ENCODE results near the gene KLHL29.

The KLHL29 gene

DNA sequence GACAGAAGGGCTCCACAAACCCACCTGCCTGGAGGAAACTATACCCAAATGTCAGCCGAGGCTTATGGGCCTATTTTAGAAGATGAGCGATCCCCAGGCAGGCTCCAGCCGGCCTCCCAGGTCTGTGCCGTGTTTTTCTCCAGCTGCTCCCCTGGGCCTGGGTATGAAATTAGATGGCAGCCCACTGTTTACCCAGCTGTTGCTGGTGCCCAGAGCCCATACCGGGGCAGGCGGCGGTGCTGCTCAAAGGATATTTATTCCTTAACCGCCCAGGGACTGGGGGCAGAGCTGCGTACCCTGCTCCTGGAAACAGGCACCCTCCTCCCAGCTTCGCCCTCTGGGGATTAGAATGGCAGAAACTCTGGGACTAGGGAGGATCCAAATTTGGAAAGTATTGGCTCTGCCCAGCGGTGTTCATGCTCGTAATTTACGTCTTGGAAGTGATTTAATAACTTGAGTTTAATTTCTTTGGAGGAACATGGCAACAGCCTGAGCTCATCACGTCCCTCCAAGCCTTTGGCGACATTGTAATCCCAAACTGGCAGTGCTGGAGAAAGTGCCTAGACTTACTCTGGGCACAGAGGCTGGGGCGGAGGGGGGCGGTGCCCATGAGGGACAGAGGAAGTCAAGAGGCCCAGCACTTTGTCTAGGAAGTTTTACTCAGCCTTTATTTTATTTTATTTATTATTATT, 199.2 kb downstream of the KLHL29 start:
- DNase-seq = no peak

DNA sequence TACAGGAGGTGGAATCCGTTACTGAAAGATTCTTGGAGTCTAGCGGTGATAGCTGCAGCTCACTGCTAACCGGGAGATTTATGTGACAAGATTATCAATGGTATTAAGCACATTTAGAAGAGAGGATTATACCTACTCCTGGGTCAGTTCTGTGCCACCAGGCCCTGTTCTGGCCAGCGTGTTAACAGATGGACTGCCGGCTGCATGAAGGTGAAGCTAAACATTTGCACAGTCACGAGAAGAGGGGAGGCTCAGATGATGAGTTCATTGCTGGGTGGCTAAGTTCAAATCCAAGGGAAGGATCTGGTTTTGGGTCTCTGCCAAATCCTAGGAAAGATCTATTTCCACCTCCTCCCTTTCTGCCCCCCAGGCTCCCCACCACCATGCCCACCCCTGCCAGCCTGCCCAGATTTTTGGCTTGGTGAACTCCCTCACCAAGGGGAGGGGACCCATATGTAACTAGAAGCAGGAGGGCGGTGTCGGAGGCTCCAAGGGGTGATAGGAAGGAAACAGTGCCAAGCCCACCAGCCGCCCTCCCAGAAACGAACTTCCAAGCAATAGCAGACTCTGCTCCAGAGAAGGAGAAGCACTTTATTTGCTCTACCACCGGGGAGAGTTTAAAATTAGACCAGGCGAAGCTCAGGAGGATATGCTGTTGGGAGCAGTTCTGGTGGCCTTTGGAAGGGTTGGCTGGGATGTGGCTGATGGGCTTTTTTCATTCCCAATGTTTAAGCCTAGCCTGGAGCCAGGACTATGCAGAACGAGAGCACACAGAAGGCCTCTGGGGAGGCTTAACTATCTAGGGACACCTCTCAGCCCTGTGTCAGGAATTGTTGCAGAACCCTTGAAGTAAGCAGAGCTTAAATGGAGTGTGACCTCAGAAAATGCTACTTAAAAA, 200.5 kb downstream of the KLHL29 start:
- no peak for DNase-seq

DNA sequence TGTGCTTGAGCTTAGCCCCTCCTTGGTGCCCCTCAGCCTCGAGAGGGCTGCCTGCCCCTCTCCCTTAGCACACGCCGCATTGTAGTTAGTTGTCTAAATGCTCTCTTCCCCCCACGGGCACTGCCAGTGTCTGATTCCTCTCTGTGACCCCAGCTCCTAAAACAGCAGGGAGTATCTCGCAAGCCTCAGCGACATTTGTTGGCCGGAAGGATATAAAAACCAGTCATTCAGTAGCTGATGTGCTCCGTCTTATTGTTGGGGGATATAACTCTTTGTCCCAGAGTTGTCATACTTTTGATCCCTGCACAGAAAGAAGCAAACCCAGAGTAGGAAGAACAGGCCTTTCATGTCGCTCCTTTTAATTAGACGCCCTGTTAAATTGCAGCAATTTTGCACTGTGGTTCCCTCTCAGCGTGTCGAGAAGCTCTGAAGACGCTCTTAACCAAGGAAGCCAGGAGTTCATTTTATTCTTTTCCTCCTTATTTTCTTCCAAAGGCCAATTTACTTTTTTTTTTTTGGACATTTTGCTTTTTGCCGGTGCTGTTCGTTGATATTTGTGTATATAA, 201.8 kb downstream of the KLHL29 start:
- DNase-seq = no peak

DNA sequence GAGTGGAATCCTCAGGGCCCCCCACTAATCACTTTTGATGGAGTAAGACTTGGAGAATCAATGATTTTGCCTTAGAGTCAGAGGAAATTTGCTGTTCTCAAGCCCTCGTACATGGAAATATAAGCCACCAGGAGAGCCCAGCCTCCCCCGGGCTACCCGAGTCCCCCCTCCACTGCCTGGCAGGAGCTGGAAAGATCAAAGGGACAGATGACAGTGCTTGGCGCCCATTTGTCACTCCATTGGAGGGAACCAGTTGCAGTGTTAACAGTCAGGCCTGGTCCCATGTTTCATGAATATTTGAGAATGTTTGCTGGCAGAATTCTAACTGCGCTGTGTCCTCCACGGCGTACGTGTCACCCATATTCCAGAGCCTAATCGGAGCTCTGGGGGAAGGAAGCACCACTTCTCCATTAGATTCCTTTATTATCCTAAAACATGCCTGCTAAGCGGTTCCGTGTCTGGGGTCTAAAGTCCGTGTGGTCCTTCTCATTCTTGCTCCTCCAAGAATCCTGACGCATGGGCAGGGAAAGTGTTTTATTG, 202.4 kb downstream of the KLHL29 start:
- no peak for DNase-seq

DNA sequence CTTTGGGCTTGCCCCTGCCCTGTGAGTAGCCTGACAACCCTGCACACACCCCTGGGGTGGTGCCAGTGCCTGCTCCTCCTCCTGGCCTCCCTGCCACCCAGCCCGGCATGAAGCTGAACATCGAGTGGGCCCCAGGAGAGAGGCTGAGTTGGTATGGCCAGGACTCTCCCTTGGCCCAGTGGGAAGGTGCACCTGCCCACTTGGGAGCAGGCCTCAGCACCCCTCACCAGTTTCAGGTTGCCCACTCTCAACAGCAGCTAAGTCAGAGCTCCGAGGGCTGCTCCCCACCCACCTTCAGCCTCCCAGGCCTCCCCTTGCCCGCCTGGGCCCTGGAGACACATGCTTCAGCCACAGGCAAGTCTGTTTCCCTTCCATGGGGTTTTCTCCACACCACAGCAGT, 203.1 kb downstream of the KLHL29 start:
- DNase-seq = no peak

DNA sequence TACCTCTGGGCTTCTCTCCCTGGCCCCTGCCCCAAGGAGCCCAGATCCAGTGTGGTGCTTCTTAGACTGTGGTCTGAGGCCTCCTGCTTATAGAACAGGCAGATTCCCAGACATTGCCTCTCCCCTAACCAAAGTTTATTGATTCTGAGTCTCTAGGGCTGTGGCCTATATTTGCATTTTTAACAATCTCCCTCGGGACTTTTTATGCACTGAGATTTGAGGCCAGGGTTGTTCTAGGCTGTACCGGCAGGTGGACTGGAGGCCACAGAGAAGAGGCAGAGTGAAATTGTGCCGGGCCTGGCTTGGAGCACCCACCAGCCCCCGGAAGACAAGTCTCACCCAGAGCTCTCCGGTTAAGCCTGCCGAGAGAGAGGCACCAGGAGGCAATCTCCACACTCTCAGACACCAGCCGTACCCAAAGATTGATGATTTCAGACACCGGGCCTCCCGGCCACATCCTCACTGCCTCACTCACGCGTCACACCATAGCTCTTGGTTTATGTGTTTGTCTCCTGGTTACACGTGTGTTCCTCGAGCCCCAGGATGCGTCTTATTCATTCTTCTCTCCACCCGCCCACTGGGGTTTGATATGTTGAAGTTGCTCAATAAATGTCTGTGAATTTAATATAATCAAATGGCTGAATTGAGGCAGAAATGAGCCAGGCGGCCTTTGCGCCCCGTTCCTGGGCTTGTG, 203.7 kb downstream of the KLHL29 start:
- DNase-seq = no peak

DNA sequence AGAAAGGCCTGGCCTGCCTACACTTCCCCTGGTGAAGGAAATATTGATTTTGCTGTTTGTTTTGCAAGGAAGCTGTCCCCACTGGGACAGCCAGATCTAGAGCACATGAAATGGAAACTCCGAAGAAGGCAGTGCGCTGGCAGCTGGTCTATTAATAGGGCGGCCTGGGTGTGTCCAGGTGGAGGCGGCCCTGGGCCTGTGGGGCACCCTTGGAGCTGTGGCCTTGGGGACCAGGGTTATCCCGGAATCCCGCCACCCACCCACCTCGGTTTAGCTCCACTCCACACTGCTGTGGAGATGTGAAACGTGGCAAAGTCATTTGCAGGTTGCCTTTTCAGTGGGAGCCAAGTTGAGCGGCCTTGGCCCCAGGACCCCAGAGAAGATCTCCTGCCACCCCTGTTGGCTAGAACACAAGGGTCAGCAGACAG, 204.3 kb downstream of the KLHL29 start:
- no peak for DNase-seq

DNA sequence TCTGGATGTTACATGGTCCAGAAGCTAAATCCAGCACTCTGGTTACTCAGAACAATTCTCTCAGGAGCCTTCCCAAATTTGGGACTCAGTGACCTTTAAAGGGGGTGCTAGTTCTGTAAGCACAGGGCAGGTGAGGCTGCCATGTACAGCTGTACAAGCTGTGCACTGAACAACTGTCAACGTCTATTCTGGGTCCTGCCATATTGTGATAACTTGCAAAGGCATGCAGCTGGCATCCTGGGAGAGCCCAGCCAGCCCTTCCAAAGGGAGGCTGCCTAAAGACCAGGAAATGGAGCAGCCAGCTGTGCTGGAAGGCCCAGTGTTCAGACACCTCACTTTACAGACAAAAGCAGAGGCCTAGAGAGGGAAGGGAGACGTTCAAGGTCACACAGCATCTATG, 204.8 kb downstream of the KLHL29 start:
- no peak for DNase-seq

DNA sequence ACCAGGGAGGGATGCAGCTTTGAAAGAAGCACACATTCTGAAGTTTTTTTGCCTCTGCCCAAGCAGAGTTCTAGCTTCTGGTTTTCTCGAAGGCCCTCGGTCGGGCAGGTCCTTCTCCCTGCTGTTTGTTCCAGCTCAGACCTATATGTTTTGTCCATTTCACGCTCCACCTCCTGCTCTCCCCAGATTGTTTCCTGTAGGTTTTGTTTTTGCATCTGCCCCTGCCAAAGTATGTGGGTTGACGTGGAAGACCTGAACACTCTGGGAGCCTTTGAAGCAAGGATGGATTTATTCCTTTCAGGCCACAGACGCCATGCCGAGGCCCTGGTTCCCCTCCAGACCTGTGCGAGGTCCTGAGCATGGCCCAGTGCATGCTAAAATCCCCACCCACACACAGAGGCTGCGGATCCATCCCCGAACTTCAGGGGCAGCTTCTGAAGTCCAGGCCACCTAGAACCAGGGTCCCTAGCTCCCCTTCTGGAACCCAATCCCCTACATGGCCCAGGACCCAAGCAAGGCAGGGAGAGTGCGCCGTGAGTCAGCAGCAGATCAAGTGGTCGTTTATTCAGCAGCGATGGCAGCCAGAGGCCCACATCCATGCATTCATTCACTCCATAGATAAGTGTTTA, 205.4 kb downstream of the KLHL29 start:
- no peak for DNase-seq

DNA sequence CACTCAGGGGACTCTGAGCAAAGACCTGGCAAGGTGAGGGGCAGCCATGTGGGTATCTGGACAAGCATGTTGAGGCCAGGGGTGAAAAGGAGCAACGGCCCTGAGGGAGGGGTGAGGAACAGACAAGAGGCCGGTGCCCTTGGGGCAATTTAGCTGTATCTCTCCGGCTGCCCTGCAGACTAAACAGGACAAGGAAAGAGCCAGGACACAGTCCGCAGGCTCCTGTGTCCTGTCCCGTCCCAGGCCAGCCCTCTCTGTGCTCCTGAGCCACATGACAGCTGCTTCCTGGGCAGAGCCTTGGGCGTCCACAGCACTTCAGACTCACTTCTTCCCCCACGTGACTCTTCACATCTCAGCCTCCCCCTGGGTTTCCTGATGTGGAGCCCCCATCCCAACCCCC, 206.1 kb downstream of the KLHL29 start:
- no peak for DNase-seq

DNA sequence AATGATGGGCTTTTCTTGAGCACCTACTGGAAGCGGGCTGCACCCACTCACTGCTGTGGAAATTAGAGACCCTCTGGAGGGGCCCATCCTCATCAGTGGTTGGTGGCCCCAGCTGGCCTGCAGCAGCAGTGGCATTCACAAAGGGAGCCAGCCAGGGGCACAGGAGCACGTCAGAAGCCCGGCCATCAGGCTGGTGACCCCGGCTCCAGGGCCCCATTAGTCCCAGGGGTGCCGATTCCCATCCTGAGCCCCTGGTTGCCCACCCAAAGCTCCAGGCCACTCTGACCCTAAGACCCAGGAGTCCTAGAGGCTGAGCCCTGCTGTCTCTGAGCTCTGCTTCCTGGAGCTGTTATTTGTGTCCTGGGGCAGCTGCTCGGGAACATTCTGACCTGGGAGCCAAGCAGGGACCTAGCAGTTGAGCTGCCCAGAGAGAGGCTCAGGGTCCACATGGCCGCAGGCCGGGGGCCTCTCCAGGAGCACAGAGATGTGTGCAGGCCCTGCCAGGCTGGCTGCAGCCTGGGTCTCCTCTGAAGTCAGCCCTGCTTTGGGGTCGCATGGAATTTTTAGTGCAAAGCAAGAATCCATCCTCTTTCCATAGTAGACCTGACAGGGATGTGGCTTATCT, 207.2 kb downstream of the KLHL29 start:
- no peak for DNase-seq

DNA sequence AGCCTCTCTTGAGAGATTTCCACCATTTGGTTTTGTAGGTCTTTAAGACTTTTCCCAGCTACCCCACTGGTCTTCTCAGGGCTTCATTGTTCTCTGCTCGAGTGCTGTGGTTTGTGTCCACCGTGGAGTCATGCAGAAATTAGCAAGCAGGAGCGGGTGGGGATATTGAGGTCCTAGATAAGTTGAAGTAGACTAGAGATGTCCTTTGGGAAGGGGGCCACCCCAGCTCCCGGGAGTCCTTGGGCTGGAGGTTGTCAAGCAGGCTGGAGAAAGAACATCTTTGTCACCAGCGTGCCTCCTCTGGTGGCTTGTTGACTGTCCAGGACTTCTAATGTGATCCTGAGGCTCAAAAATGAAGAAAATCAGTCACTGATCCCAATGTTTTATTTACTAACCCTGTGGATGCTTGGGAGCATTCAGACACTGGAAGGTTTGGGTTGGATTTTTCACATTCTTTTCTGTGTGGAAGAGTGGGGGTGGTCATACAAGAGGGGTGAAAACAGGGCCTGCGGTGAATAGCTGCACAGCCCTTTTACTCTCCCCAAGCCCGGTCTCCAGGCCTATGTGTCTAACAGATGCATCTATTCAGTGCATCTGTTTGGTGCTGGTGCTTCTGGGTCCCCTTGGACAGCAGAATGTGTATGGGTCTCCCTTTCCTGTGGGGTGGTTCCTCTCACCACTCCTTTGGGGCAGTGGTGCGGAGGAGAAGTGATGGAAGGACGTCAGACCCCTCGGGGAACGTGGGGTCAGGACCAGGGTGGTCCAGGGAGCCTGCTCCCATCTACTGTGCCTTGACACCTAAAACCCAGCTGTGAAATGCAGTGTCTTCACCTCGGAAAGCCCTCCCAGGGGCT, 208.1 kb downstream of the KLHL29 start:
- no peak for DNase-seq

DNA sequence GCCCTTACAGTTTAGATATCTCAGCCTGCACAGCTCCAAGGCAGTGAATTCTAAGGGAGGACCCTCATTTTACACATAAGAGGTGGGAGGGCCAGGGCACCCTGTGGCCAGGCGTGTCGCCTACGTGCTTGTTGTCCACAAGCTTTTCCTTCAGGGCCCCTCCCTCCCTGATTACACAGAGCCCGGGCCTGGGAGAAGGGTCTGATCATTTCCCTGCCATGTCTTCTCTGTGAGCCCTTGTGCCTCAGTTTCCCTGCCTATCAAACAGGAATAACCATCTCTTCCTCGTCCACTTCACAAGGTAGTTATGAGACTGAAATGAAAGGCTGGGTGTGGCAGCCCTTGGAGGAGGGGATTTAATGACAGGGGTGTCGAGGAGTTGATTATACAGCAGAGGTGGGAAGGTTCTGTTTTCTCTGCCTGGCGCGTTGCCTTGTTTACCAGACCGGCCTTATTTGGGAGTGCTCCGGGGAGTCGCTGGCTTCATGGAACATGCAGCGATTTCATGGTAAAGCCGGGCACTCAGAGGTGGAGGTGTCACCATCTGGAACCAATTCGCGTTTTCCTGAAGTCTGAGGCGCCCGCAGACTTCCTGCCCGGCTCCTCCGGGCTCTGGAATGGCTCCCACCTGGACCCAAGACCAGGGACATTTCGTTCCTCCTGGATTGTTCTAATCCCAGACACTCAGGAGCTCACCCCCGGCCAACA, 208.9 kb downstream of the KLHL29 start:
- no peak for DNase-seq

DNA sequence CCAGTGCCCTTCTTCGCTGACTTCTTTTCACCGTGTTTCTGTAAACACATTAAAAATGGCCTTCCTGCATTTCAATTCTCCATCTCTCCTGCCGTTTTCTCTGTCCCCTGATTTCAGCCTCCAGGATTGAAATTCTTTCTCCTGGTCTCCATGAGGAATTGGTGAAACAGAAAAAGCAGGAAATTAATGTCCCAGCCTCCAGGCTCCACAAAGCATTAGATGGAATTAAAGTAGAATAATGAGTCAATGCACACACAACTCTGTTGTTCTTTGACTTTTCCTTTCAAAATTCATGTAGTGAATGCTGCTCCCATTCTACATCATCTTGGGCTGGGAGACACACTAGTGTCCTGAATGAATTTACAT, 209.5 kb downstream of the KLHL29 start:
- no peak for DNase-seq

DNA sequence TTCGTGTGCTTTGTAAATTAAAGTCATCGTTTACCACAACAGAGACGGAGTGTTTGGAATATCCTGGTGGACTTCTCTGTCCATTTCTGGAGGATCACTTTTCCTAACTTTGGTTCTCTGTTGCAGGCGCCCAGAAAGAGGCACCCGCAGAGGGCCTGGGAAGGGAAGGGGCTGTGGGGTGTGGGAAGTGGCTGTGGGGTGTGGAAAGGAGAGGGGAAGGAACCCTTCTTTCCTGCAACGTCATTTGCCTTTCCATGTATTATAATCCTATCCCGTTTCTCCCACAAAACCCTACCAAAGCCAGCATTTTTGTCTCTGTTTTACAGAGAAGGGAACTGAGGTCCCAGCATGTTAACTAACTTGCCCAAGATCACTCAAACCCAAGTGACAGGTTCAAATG, 210.0 kb downstream of the KLHL29 start:
- DNase-seq = no peak

DNA sequence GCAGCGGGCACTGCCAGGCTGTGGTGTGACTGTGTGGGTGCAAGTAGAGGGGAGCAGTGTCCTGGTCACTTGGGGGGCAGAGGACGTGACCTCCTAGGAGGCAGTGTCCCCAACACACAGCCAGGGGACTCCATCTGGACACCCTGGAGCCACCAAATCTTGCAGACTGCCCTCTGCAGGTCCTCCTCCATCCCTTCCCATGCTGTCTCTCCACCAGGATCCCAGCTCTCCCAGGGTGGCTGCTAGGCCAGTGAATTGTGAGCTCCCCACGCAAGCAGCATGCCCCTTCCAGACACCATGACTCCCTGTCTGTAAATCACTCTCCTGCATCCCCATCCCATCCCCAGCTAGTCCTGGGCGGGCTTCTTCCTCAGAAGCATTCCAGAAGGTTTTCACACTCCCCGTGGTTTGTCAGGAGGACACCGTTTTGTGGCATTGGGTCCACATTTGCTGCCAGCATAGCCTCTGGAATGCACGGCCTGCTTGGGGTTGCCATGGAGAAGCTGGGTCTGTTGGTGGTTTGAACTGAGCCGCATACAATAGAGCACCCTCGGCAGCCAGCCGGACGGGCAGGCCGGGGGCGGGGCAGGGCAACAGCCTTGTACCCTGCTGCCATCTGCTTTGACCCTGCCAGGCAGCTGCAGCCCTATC, 210.7 kb downstream of the KLHL29 start:
- DNase-seq = no peak

DNA sequence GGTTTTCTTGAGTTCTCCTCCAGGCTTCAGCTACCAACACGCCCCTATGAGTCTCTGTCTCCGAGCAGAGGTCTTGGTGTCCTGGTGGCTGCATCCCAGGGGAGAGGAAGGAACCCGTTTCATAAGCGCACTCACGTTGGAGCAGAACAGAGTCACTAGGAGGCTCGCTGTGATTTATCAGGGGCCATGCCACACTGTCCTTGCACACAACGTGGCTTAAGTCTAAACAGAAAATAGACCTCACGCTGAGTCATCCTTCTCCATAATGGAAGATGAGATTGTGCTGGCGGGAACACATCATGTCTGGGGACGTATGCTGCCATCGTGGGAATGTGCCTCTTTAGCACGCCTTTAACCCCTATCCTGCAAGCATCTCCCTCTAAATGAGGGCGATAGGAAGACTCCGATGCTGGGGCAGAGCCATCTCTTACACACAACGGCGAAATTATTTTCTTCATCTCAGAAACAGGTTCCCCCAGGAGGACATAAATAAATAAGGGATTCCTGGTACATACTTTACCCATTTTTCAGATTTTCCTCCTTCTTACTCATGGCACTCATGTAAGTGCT, 211.4 kb downstream of the KLHL29 start:
- no peak for DNase-seq

DNA sequence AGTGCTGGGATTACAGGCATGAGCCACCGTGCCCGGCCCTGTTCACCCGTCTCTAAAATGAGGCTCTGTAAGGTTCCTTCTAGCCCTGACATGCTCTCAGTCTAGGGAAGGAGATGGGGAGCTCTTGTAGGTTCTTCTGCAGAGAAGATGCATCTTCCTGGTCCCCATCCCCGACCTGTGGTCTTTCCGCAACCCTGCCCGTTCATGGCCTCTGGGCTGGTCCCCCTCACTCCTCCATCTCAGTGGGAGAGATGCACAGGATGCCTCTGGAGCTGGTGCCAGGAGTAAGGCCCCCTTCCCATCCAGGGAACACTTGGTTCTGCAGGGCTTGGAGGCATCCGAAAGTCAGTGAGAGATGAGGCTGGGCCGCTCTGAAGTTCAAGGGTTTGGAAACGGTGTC, 212.7 kb downstream of the KLHL29 start:
- DNase-seq = no peak

DNA sequence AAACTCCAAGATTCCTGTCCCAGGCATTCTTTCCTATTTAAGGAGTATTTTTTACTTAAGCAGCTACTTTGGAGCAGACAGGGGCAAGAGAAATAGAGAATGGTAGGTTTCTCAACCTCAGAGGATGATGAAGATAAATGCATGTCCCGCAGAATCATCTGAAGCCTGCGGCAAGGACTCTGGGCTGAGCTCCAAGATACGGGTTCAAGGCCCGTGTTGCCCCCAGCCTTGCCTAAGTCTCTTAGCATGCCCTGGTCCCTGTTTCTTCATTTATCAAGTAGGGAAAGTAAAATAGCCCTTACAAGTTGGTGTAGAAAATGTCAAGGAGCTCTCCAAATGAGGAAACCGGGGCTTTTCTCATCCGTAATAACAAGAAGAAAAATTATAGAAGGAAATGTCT, 214.0 kb downstream of the KLHL29 start:
- no peak for DNase-seq

DNA sequence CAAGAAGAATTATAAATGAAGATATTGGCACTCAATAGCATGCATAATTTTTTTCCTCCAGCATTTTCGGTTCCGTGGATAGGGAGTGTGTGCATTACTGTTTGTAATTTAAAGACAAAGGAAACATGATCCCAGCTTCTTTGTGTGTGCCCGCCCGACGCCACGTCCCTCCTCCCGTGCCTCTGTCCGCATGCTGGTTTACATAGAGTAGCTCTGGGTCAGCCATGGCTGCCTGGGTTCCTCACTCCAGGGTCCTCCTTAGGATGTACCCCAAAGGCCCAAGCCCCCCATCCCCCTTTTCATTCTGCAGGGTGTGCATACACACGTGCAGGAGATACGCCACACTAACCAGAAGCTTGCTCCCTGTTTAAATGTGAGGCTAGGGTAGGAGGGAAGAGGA, 214.7 kb downstream of the KLHL29 start:
- DNase-seq = no peak

Data from amniotic stem cell (primary cell).